Hepatic stellate cell (primary cell): Measurements from ENCODE around the gene GUCY2C.

Experiments
- DNase-seq: peaks from one replicate; pipeline ENCODE4 v3.0.0; 2011; ENCODE audit warnings: low spot score

GUCY2C gene

DNA sequence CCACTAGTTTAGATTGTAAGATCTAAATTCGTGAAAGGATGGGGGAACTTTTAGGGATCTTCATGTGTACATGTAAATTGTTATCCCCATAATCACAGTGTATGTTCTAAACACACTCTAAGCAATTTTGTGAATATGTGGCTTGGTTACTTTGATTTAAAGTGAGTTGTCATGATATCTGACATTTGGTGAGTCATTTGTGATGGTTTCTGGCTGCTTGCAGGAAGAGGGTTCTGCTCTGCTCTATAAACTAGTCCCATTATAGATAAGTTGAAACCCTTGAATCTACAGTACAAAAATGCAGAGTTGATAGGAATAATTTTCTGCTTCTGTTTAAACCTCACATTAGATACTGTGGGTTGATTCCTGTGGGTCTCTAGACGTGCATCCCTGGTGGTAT is 14.8 kb downstream of the GUCY2C start:
- no peak for DNase-seq

DNA sequence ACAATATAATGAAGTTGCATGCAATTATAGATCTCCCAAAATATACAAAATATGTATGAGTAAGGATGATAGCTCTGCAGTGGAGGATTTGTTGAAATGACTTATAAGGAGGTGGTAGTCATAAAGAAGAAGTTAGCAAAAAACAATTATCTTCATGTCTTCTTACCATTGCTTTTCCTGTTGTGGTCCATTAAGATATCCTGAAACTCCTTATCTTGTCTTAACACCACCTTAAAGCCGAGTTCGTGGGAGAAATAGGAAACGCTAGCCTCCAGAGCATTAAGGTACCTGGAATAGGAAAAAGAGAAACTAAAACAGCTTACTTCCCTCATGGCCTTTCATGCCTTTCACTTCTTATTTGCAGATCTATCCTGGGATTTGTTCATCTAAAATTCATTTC is 15.2 kb downstream of the GUCY2C start:
- no peak for DNase-seq

DNA sequence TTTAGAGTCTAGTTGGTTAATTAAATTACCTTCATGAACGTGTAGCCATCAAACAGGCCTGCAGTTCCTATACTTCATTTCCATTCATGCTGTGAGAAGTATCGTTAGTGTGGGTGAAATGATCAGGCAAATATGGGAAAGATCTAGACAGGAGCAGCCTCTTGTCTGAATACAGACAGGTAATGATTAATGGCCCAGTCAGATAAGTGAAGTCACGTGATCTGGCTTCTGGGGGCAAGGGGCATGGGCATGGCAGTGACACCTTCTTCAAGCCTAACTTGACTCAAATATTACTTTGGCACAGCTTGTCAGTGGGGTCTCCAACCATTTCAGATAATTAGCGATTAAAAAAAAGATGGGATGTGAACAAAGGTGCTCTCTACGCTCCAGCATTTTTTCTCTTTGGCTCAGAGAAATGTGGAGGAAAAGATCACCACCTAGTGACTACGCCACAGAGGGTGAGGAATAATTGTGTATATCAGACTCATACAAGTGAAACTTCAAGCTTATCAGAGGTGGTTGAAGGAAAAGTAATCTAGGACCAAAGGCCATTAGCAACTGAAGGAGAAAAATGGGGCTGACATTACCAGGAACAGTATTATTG is 17.8 kb downstream of the GUCY2C start:
- DNase-seq, result no peak

DNA sequence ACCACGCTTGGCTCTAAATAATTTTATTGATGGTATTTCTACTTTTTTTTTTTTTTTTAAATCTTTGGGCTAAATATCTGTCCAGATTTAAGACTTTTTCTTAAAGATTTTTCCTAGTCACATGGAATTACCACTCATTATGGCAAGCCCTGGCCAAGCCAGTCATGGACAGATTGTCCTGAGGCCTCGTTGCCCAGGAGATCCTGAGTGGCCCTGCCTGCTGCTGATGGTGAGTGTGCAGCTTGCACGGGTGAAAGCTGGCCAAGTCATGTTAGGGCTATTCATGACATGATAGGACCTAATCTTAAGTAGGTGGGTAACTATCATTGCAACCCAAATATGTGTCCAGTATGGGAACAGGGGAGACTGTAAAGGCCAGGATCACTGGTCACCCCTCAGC is 27.8 kb downstream of the GUCY2C start:
- no peak for DNase-seq

DNA sequence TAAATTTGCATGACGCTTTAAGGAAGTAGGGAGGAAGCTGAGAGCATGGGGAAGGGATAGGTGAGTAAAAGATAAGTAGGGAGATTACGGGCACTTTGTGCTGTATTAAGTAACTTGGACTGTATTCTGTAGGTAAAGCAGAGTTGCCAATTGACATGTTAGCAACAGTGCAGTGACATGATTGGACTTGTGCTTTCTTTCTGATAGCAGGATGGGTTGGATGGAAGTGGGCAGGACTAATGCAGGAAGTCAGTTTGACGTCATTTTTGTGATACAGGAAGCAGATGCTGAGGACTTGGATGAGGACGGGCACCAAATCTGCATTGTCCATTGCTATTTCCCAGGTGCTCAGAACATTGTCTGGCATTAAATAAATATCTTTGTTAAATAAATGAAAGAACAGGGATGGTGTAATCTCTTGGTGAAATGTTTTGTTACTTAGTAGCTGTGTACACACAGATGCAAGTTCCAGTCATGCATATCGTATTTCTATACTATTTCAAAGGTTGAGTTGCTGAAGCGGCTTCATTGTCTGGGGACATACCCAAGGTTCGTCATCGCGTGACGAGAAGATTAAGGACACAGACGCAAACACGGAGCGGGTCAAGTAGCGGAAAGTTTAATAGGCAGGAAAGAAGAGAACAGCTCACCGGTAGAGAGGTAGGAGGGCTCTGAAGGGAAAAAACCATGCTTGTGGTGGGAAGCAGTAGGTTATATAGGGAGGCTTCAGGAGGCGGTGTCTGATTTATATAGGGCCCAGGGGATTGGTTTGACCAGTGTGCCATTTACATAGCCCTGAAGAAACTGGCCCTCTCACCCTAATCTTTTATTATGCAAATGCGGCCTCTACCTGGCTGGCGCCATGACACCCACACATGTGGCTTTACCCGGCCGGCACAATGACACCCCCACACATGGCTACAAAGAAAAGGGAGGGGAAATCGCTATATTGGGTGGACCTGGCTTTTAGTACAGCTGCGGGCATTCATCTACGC is 30.7 kb downstream of the GUCY2C start:
- no peak for DNase-seq

DNA sequence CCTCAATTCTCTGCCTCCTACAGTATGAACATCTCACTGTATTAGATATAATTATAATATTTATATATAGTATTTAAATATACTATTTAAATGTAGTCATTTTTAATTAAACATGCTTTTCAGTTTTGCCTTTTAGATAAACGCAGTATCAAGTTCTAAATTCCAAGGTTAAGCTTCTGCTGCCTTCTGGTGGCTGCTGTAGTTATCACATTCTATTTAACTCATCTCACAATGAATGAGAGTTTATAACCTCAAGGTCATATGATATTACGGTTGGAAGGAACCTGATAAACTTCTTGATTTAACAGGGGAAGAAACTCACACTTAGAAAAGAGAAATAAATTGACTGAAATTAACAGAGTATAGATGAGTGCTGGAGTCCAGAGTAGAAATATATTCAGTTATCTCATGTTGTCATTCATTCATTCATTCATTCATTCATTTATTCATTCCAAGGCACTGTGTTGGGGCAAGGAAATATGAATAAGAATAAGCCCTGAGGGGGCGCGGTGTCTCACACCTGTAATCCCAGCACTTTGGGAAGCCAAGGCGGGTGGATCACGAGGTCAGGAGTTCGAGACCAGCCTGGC is 31.9 kb downstream of the GUCY2C start:
- DNase-seq, result no peak

DNA sequence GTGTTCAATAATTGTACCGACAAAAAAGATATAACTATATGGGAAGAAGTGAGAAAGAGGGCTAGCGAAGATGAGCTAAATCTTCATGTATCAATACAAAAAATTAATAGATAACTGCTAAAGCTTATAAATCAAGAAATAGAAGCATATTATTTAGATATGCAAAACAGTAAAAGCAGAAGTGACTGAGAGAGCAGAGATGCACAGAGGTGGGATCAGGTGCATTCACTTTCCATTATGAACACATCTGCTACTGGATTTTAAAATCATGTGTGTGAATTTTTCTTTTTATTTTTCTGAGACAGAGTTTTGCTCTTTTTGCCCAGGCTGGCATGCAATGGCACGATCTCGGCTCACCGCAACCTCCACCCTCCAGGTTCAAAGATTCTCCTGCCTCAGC is 33.4 kb downstream of the GUCY2C start:
- DNase-seq, result no peak

DNA sequence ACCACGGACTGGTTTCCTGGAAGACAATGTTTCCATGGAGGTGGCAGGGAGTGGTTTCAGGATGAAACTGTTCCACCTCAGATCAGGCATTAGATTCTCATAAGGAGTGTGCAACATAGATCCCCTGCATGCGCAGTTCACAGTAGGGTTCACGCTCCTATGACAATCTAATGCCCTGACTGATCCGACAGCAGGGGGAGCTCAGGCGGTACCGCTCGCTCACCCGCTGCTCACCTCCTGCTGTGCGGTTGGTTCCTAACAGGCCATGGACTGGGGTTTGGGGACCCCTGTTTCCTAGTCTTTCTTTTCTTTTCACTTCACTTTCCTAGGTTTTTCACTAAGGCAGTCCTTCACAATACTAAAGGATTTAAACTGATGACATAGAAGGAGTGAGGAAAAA is 39.6 kb downstream of the GUCY2C start:
- no peak for DNase-seq

DNA sequence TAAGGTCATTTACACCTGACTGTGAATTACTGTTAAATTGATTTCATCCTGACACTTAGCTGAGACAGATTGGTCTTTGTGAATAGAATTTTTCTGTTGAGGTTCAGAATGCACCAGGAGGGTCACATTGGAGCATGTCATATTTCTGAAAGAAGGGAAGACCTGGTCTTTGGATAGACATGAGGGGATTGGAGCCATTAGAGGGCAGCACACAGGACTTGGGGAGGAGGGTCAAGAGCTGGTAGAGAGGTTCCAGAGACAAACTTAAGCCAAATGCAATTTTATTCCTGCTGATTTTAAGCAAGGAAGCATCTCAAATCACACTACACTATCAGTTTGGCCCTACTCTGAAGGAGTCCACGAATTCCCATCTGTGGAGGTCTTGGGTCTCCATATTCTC is 41.1 kb downstream of the GUCY2C start:
- no peak for DNase-seq

DNA sequence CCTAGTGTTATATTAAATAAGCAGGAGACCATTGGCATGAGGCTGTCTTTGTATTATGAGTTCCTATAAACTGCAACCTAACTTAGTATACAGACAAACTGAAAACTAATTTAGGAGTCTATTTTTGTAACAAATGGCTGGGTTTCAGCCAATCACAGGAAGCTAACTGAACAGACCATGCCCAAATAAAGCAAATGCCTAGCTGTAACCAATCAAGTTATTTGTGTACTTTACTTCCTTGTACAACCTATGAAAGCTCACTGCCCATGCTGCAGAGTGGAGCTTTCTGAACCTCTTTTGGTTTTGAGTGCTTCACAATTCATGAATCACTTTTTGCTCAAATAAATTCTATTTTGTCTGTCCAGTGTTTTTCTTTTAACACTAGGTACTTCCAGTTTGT is 41.6 kb downstream of the GUCY2C start:
- no peak for DNase-seq

DNA sequence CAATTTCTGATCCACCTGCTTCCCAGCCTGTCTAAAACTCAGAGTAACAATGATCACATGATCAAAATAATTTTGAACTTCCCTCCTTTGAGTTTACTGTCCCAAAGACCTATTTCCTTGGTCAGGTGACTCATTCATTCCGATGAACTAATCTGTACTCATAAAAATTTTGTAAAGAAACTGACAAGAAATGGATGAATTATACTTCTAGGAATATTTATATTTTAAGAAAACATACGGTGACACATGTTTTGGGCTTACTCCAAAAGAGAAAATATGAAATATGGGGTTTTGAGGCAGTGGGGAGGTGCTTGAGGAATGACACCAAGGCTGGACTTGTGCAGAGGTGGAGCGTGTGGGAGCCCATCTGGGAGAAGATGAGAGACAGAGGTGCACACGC is 42.0 kb downstream of the GUCY2C start:
- no peak for DNase-seq

DNA sequence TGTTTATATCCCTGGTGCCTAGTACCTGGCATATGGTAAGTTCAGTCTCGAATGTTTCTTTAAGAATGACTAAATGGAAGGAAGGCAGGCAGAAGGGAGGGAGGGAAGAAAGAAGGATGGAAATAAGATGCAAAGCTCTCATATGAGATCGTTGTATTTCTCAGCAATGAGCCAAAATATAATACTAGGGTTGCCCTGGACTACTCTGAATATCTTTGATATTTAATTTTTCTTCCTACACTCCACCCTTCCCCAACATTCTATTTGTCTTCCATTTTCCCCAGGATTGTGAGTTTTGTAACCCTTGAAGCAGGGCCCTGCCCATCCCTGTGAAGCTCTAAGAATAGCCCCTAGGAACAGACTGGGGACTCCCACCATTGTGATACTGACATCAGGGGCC is 43.9 kb downstream of the GUCY2C start:
- DNase-seq, result no peak

DNA sequence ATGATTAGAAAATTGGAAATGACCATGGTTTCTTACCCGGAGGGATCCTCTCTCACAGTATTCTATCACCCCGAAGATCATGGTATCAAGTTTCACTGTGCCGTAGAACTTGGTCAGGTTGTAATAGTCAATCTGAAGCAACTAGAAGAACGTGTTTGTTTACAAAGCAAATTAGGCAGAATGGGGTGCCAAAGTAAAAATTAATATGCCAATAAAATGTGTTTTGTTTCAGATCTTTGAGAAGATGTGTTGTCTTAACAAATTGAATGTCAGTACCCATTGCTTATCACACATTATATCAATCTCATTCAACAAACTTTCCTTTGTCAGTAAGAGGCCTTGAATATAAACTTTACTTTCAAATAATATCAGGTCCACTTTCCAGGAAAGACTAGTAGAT is 45.0 kb downstream of the GUCY2C start:
- DNase-seq, result no peak

DNA sequence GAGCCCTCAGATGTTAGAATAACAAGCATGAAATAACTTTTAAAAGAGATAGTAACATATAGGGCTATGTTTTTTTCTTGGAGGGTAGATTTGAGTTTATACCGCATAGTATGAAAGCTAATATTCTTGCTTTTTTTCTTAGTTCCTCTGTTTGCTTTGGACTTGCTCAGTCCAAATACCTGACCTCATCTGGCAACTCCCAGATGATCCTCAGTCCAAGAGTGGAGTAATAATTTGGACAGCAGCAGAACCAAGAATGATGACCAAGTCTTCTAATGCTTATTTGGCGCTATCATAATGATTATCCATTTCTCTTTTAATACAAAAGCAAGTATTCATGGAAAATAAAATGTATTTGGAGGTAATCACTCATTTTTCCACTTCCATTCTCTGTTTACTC is 45.6 kb downstream of the GUCY2C start:
- DNase-seq, result no peak

DNA sequence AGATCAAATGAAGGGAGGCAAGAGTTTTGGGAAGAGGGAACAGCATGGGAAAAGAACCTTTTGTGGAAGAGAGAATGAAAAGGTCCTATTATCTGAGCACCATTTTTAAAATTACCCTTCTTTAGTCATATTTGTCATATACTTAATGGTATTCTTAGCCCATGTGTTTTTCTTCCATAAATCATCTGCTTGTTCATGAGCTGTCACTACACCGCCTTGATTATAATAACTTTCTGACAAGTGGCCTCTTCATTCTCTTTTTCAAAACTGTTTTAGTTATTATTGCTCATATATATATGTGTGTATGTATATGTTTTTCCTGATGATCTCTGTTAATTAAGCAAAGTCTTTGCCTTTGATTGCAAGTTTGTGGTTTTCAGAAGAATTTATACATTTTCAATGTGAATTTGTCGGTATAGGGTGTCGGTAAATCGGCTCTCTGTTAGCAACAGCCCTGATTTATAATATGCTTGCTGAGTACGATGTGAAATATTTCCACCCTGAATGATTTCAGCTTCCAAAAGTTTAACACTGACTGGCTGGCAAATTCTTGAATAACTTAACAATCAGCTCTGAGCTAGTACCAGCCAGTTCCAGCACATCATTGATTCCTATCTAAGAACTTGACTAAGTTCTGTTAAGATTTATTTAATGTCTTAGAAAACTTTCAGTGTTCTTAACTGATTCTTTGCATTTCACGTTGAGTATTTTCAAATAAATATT is 49.2 kb downstream of the GUCY2C start:
- no peak for DNase-seq

DNA sequence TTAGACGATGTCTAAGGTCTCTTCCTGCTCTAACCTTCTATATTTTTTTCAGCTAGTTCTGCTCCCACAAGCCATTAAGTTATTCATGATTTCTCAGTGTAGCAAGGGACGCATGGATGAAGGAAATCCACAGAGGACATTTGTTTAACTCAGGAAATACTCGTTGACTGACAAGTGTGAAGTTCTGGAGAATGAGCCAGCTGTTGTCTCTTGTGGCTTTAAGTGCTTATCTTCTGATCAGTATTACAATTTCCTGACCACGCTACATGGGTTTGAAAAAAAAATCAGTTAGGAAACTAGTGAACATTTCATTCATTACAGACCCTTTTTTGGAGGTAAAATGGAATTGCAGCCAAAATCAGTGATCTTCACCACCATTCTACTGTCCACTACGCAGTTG is 53.1 kb downstream of the GUCY2C start:
- DNase-seq, result no peak

DNA sequence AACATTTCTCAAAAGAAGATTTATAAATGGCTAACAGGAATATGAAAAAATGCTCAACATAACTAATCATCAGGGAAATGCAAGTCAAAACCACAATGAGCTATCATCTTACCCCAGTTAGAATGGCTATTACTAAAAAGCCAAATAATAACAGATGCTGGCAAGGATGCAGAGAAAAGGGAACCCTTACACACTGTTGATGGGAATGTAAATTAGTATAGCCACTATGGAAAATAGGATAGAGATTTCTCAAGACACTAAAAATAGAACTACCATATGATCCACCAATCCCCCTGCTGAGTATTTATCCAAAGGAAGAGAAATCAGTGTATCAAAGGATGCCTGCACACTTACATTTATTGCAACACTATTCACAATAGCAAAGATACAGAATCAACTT is 58.3 kb downstream of the GUCY2C start:
- no peak for DNase-seq

DNA sequence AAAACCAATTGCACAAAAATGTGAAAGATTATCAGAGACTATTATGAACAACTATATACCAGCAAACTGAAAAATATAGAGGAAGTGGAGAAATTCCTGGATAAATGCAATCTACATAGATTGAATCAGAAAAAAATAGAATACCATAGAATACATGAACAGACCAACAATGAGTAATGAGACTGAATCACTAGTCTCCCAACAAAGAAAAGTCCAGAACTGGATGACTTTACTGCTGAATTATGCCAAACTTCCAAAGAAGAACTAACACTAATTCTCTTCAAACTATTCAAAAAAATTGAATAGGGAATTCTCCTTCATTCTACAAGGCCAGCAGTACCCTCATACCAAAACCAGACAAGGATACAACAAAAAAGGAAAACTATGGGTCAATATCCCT is 60.6 kb downstream of the GUCY2C start:
- DNase-seq, result no peak

DNA sequence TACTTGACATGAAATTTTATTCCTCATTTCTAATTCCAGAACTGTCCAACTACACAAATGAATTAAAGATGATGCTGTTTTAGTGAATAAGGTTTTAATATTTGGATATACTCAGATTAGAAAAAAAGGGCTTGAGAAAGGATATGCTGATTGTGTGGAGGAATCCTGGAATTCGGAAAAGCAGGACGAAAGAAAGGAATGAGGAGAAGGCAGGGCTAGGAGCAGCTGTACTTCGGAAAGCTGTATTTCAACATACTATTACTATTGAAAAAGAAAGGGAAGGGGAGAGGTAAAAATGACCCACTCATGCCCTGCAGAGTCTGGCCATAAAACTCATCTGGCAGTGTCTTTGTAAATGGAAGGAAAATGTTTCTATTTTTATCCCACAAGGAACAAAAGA is 65.6 kb downstream of the GUCY2C start:
- no peak for DNase-seq

DNA sequence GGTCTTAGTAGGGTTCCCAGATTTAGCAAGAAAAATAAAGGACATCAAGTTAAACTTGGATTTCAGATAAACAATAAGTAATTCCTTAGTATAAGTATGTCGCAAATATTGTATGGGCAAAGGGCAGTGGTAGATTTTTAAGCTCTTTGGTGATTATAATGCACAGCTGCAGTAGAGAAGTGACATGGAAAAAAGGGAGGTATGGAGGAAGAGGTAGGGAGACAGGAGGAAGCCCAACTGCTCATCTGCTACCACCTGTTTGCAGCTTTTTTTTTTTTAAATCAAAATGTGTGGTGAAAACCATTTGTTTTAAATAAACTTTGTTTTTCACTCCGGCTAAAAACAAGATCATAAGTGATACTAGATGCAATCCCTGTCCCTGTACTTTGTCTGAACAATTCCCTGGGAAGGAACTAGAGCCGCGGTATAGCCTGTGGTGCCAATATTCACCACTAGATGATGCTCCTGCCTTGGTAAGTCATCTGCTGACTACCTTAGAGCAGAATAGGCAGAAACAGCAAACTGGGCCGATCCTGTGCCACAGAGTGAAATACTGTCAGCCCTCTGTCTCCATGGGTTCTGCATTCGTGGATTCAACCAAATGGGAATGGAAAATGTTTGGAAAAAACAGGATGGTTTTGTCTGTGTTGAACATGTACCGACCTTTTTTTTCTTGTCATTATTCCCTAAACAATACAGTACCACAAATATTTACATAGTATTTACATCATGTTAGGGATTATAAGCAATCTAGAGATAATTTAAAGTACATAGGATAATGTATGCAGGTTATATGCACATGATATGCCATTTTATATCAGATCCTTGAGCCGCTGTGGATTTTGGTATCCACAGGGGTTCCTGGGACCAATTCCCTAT is 66.3 kb downstream of the GUCY2C start:
- DNase-seq, result peak; percentile 35

DNA sequence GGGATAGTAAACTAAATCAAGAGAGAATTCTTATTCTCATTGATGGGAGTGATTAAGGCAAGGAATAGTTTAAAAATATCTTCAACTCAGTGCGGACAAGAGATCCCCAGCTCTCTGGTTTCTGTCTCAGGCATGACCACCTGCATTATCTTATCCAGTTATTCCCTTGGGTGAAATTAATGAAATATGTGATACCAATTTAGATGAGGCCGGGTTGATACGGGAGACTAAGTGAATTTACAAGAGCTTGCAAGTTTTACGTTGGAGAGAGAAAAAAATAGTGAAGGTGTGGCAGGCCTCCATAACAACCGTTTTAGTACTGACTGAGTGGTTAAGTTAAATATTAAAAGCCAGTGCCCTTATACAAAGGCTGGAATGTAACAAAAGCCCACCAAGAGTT is 67.6 kb downstream of the GUCY2C start:
- DNase-seq, result no peak

DNA sequence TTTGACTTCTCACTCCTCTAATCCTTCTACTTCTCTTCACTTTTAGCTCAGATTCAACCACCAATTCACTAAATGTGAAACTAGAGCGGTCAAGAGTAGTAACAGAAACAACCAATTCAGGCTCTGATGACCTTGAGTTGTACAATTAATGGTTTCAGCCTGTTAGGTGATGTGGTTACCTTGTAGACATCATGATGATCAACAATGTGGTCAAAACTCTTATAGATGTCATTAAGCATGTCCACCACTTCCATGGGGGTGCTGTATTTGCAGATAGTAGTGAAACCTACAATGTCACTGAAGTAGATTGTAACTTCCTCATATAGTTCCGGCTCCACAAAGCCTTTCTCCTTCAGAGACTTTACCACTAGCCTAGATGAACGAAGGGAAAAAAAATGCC is 74.6 kb downstream of the GUCY2C start:
- DNase-seq, result no peak
